ENCODE data around the gene PPP1R2.

The PPP1R2 gene

GRCh38 chr3:195578565-195578964 is 35.4 kb upstream of the PPP1R2 start:
- Histone ChIP-seq H3K9me3 (ENCODE audit: control insufficient read depth, low read length) (no peaks in the 10 kb centered on the region), H3K27me3 (ENCODE audit: control insufficient read depth, insufficient read depth, low read length) (no peaks in the 10 kb centered on the region), H3K4me3 (ENCODE audit: low read length) (no peak overlapping the region), H3K36me3 (ENCODE audit: control insufficient read depth, insufficient read depth, low read length) (no peaks in the 10 kb centered on the region), H3K9ac (ENCODE audit: low read length) (no peak overlapping the region), H3K4me1 (ENCODE audit: control insufficient read depth, insufficient read depth, low read length) (no peaks in the 10 kb centered on the region)

- no peaks in the 10 kb centered on the region for H3K4me1 ChIP-seq (ENCODE audit: control insufficient read depth, insufficient read depth, low read length)
- H3K4me3 ChIP-seq (ENCODE audit: low read length) = no peak overlapping the region
- H3K36me3 ChIP-seq (ENCODE audit: control insufficient read depth, insufficient read depth, low read length) = no peaks in the 10 kb centered on the region
- H3K27me3 ChIP-seq (ENCODE audit: control insufficient read depth, insufficient read depth, low read length) = no peaks in the 10 kb centered on the region
- H3K9ac ChIP-seq (ENCODE audit: low read length) = no peak overlapping the region
- no peaks in the 10 kb centered on the region for H3K9me3 ChIP-seq (ENCODE audit: control insufficient read depth, low read length)
Measured at GRCh38 chr3:195577645-195578177, 34.6 kb upstream of the PPP1R2 start.

GRCh38 chr3:195574497-195575304 is 31.6 kb upstream of the PPP1R2 start:
- no peaks in the 10 kb centered on the region for H3K36me3 ChIP-seq (ENCODE audit: control insufficient read depth, insufficient read depth, low read length)
- H3K4me3 ChIP-seq (ENCODE audit: low read length) = no peak overlapping the region
- H3K27me3 ChIP-seq (ENCODE audit: control insufficient read depth, insufficient read depth, low read length) = no peaks in the 10 kb centered on the region
- H3K9me3 ChIP-seq (ENCODE audit: control insufficient read depth, low read length) = no peaks in the 10 kb centered on the region
- H3K9ac ChIP-seq (ENCODE audit: low read length) = no peak overlapping the region
- no peaks in the 10 kb centered on the region for H3K4me1 ChIP-seq (ENCODE audit: control insufficient read depth, insufficient read depth, low read length)

GRCh38 chr3:195573611-195574496 is 30.7 kb upstream of the PPP1R2 start:
- Histone ChIP-seq H3K9ac (ENCODE audit: low read length) (no peak overlapping the region), H3K9me3 (ENCODE audit: control insufficient read depth, low read length) (no peaks in the 10 kb centered on the region), H3K36me3 (ENCODE audit: control insufficient read depth, insufficient read depth, low read length) (no peaks in the 10 kb centered on the region)

GRCh38 chr3:195571361-195571760 is 28.2 kb upstream of the PPP1R2 start:
- Histone ChIP-seq H3K9ac (ENCODE audit: low read length) (no peak overlapping the region), H3K4me3 (ENCODE audit: low read length) (no peak overlapping the region), H3K36me3 (ENCODE audit: control insufficient read depth, insufficient read depth, low read length) (no peaks in the 10 kb centered on the region), H3K9me3 (ENCODE audit: control insufficient read depth, low read length) (no peaks in the 10 kb centered on the region), H3K27me3 (ENCODE audit: control insufficient read depth, insufficient read depth, low read length) (no peaks in the 10 kb centered on the region), H3K4me1 (ENCODE audit: control insufficient read depth, insufficient read depth, low read length) (no peaks in the 10 kb centered on the region)

More at GRCh38 chr3:195573611-195574496, 30.7 kb upstream of the PPP1R2 start:
- H3K4me3 ChIP-seq (ENCODE audit: low read length) = no peak overlapping the region
- H3K27me3 ChIP-seq (ENCODE audit: control insufficient read depth, insufficient read depth, low read length) = no peaks in the 10 kb centered on the region
- H3K4me1 ChIP-seq (ENCODE audit: control insufficient read depth, insufficient read depth, low read length) = no peaks in the 10 kb centered on the region

GRCh38 chr3:195570912-195571311 is 27.8 kb upstream of the PPP1R2 start:
- H3K9ac ChIP-seq (ENCODE audit: low read length) = no peak overlapping the region
- H3K4me3 ChIP-seq (ENCODE audit: low read length) = no peak overlapping the region
- no peaks in the 10 kb centered on the region for H3K36me3 ChIP-seq (ENCODE audit: control insufficient read depth, insufficient read depth, low read length)
- H3K9me3 ChIP-seq (ENCODE audit: control insufficient read depth, low read length) = no peaks in the 10 kb centered on the region
- no peaks in the 10 kb centered on the region for H3K4me1 ChIP-seq (ENCODE audit: control insufficient read depth, insufficient read depth, low read length)
- no peaks in the 10 kb centered on the region for H3K27me3 ChIP-seq (ENCODE audit: control insufficient read depth, insufficient read depth, low read length)

- no peak overlapping the region for H3K4me3 ChIP-seq (ENCODE audit: low read length)
- no peaks in the 10 kb centered on the region for H3K27me3 ChIP-seq (ENCODE audit: control insufficient read depth, insufficient read depth, low read length)
- no peaks in the 10 kb centered on the region for H3K36me3 ChIP-seq (ENCODE audit: control insufficient read depth, insufficient read depth, low read length)
- H3K9ac ChIP-seq (ENCODE audit: low read length) = no peak overlapping the region
- H3K9me3 ChIP-seq (ENCODE audit: control insufficient read depth, low read length) = no peaks in the 10 kb centered on the region
- no peaks in the 10 kb centered on the region for H3K4me1 ChIP-seq (ENCODE audit: control insufficient read depth, insufficient read depth, low read length)
Measured at GRCh38 chr3:195570344-195570743, 27.2 kb upstream of the PPP1R2 start.

- no peak overlapping the region for H3K9ac ChIP-seq (ENCODE audit: low read length)
- H3K36me3 ChIP-seq (ENCODE audit: control insufficient read depth, insufficient read depth, low read length) = no peaks in the 10 kb centered on the region
- no peak overlapping the region for H3K4me3 ChIP-seq (ENCODE audit: low read length)
- H3K4me1 ChIP-seq (ENCODE audit: control insufficient read depth, insufficient read depth, low read length) = no peaks in the 10 kb centered on the region
- H3K27me3 ChIP-seq (ENCODE audit: control insufficient read depth, insufficient read depth, low read length) = no peaks in the 10 kb centered on the region
- H3K9me3 ChIP-seq (ENCODE audit: control insufficient read depth, low read length) = no peaks in the 10 kb centered on the region
Measured at GRCh38 chr3:195568630-195569029, 25.5 kb upstream of the PPP1R2 start.

GRCh38 chr3:195566797-195567196 is 23.7 kb upstream of the PPP1R2 start:
- Histone ChIP-seq H3K9me3 (ENCODE audit: control insufficient read depth, low read length) (no peaks in the 10 kb centered on the region), H3K27me3 (ENCODE audit: control insufficient read depth, insufficient read depth, low read length) (peaks cover 5% of the 10 kb centered on the region), H3K36me3 (ENCODE audit: control insufficient read depth, insufficient read depth, low read length) (no peaks in the 10 kb centered on the region), H3K4me1 (ENCODE audit: control insufficient read depth, insufficient read depth, low read length) (no peaks in the 10 kb centered on the region), H3K4me3 (ENCODE audit: low read length) (no peak overlapping the region), H3K9ac (ENCODE audit: low read length) (no peak overlapping the region)

GRCh38 chr3:195565716-195566115 is 22.6 kb upstream of the PPP1R2 start:
- Histone ChIP-seq H3K36me3 (ENCODE audit: control insufficient read depth, insufficient read depth, low read length) (no peaks in the 10 kb centered on the region), H3K9ac (ENCODE audit: low read length) (no peak overlapping the region), H3K4me3 (ENCODE audit: low read length) (no peak overlapping the region), H3K9me3 (ENCODE audit: control insufficient read depth, low read length) (no peaks in the 10 kb centered on the region), H3K4me1 (ENCODE audit: control insufficient read depth, insufficient read depth, low read length) (no peaks in the 10 kb centered on the region), H3K27me3 (ENCODE audit: control insufficient read depth, insufficient read depth, low read length) (peaks cover 5% of the 10 kb centered on the region)

- H3K27me3 ChIP-seq (ENCODE audit: control insufficient read depth, insufficient read depth, low read length) = peaks cover 5% of the 10 kb centered on the region
- H3K4me1 ChIP-seq (ENCODE audit: control insufficient read depth, insufficient read depth, low read length) = no peaks in the 10 kb centered on the region
- no peaks in the 10 kb centered on the region for H3K9me3 ChIP-seq (ENCODE audit: control insufficient read depth, low read length)
- no peak overlapping the region for H3K9ac ChIP-seq (ENCODE audit: low read length)
- no peak overlapping the region for H3K4me3 ChIP-seq (ENCODE audit: low read length)
- no peaks in the 10 kb centered on the region for H3K36me3 ChIP-seq (ENCODE audit: control insufficient read depth, insufficient read depth, low read length)
Measured at GRCh38 chr3:195563317-195563716, 20.2 kb upstream of the PPP1R2 start.
